HG03457 (cell line): ENCODE data around the gene ELL2.

Source experiments
- ATAC-seq: cut with Tn5 transposase; IDR thresholded peaks from one replicate; pipeline ENCODE4 v1.9.1; 2021; ENCODE audit warnings: moderate number of reproducible peaks; ENCODE audit not compliant: unreplicated experiment

ELL2 gene

GRCh38 chr5:95983509-95983908 is 21.9 kb upstream of the ELL2 start:
- ATAC-seq = no peak

GRCh38 chr5:95983080-95983479 is 21.4 kb upstream of the ELL2 start:
- no peak for ATAC-seq

GRCh38 chr5:95976606-95977005 is 15.0 kb upstream of the ELL2 start:
- ATAC-seq = no peak

GRCh38 chr5:95975703-95976102 is 14.1 kb upstream of the ELL2 start:
- no peak for ATAC-seq

GRCh38 chr5:95973793-95974325 is 12.2 kb upstream of the ELL2 start:
- peak; percentile 97 for ATAC-seq

- ATAC-seq = no peak
These were observed 10.5 kb upstream of the ELL2 start for GRCh38 chr5:95972196-95972595.

- no peak for ATAC-seq
These were observed 8.7 kb upstream of the ELL2 start for GRCh38 chr5:95970359-95970704.

GRCh38 chr5:95969651-95970358 is 8.2 kb upstream of the ELL2 start:
- ATAC-seq = no peak

- ATAC-seq = no peak
These were observed 7.4 kb upstream of the ELL2 start for GRCh38 chr5:95969055-95969454.

GRCh38 chr5:95967236-95967635 is 5.6 kb upstream of the ELL2 start:
- no peak for ATAC-seq

- no peak for ATAC-seq
These were observed 4.4 kb upstream of the ELL2 start for GRCh38 chr5:95966005-95966404.

GRCh38 chr5:95963650-95964410 is 2.2 kb upstream of the ELL2 start:
- ATAC-seq = no peak

GRCh38 chr5:95962785-95963184 is 1.1 kb upstream of the ELL2 start:
- ATAC-seq = no peak

- ATAC-seq = no peak
These were observed 773 bp upstream of the ELL2 start for GRCh38 chr5:95962475-95962773.

- peak; percentile 49 for ATAC-seq
These were observed 709 bp downstream of the ELL2 start for GRCh38 chr5:95960667-95961616.

- no peak for ATAC-seq
These were observed 1.6 kb downstream of the ELL2 start for GRCh38 chr5:95959888-95960666.

GRCh38 chr5:95959051-95959887 is 2.4 kb downstream of the ELL2 start:
- no peak for ATAC-seq

- no peak for ATAC-seq
These were observed 3.2 kb downstream of the ELL2 start for GRCh38 chr5:95958310-95959014.

- ATAC-seq = no peak
These were observed 4.0 kb downstream of the ELL2 start for GRCh38 chr5:95957561-95958203.
